GM19328 (cell line): ENCODE measurements around the gene PLCL2.
"Not testable (repeated sequence)": the region's sequence is repeated elsewhere in the genome, so short reads cannot be mapped to it uniquely, and the experiment has no call there.

ENCODE experiments used
- ATAC-seq: cut with Tn5 transposase; IDR thresholded peaks from one replicate; pipeline ENCODE4 v1.9.1; 2021; ENCODE audit warnings: mild to moderate bottlenecking, moderate library complexity; ENCODE audit not compliant: unreplicated experiment

The PLCL2 gene

GRCh38 chr3:17070161-17070959 lies 185.6 kb downstream of the PLCL2 start:
- no peak for ATAC-seq

GRCh38 chr3:17074559-17074958 lies 189.8 kb downstream of the PLCL2 start:
- no peak for ATAC-seq

- no peak for ATAC-seq
Observed at GRCh38 chr3:17075358-17075757, 190.6 kb downstream of the PLCL2 start.

DNA sequence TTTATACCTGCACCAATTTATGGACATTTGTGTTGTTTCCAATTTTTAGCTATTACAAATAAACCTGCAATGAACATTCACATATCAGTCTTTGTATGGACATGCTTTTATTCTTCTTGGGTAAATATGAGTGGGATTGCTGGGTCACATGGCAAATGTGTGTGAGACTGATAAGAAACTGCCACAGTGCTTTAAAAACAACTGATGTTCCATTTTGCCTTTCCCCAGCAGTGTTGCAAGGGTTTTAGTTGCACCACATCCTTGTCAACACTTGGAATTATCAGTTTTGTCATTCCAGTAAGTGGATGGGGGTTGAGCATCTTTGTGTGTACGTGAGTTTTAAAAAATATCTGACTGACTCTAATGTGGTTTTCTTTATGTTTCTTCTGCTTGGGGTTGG lies 191.2 kb downstream of the PLCL2 start:
- no peak for ATAC-seq

- no peak for ATAC-seq
Observed at GRCh38 chr3:17076940-17077605, 192.3 kb downstream of the PLCL2 start.

GRCh38 chr3:17077606-17078005 lies 192.9 kb downstream of the PLCL2 start:
- ATAC-seq: no peak

GRCh38 chr3:17078926-17079465 lies 194.2 kb downstream of the PLCL2 start:
- ATAC-seq: no peak

DNA sequence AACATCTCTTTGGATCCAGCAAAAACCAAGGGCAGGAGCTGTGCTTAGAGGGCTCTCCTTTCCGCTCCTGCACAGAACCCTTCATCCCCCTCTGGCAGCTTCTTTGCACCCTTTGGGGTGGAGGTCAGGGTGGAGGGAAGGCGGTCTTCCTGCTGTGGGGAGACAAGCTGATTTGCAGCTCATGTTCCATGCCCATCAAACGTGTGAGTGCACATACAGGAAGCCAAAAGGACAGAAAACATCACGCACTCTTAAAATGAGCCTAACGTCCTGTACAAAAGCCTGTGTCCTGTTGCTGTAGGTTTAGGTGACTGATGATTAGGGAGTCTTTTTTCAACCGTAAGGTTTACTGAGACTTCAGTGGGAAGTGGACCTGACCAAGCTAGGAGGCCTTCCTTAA lies 195.2 kb downstream of the PLCL2 start:
- ATAC-seq: no peak

GRCh38 chr3:17081520-17081919 lies 196.8 kb downstream of the PLCL2 start:
- no peak for ATAC-seq

GRCh38 chr3:17087509-17087908 lies 202.8 kb downstream of the PLCL2 start:
- ATAC-seq: no peak

DNA sequence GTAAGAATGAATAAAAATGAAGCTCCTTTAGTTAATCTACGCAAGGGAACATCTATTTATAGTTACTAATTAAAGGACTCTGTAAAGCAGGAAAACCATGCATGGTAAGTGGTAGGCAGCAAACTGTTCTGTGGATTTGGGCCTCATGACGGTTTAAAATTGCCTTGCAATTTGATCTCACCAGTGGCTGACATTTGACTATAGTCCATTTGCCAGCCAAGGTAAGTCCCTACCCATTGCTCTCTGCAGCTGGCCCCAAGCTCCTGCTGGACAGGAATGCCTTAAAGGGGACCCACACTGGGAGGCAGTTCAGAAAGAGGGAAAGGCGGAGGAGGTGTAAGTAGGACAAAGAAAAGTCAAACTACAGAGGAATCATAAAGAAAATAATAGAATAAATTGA lies 203.3 kb downstream of the PLCL2 start:
- ATAC-seq: no peak

- no peak for ATAC-seq
Observed at GRCh38 chr3:17088602-17089313, 204.0 kb downstream of the PLCL2 start.

DNA sequence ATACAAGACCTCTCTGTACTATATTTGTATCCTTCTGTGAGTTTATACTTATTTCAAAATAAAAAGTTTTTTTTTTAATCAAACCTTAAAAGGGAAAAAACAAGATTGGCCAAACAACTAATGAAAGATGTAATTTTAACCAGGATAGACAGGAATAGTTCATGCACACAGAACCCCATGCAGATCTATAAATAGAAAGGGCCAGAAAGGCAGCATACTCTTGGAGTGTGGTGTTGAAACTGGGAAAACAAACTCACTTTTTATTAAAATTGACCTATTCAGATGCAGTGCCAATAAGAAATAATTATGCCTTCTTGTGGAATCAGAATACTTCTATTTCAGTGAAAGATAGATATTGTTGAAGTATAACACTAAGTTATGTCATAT lies 204.6 kb downstream of the PLCL2 start:
- no peak for ATAC-seq

DNA sequence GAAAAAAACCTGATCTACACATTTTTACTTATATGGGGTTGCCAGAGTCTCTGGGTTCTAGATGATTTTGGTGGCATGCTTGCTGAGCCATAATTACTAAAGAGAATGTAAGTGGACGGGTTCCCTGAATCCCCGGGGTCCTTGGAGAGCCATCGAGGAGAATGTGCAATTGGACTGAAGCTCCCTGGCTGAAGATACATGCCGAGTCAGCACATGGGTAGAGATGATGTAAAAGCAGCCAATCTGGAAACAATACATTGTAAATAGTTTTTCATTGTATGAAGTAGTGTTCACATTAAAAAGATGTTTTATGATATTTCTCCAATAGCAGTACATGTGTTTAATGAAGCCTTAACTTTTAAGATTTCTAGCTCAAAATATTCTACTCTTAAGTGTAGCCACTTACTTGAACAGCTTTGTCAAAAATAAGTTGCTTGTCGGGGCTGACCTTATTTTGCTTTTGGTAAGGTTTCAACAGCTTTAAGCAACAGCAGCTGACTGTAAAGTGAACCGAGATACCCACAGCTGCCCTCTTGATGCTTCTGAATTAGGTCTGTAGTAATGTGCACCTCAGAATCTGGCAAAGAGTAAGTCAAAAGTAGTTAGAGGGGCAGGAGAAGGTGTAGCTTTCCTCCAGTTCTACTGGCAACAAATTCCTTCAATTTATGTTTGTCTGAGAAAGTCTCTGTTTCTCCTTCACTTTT lies 205.7 kb downstream of the PLCL2 start:
- ATAC-seq: no peak

DNA sequence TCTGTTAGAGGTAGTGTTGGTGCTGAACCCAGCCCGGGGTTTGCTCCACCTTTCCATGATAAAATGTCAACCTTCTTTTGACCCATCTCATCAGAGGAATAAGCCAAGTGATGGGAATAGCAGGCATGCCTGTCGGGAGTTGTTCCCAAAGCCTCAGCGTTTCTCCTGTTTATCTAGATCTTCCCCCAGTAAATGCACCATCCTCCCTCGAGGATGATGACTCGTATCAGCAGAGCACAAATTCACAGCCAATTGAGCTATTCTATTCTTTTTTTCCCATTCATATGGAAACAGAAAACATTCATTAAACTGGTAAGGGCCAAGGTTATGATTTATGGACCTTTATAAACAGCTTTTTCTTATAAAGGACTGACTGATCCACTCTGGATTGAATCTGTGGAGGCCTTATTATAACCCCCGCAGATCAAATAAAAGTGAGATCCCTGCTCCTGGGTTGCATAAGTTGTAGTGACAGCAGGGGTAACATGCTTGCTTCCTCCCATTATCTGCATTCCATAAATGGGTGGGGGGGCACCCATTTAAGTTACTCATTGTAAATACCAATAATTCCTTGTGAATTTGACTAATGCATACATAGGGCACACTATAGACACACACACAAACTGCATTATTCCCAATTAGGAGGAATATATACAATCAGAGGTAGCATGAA lies 207.3 kb downstream of the PLCL2 start:
- no peak for ATAC-seq

- no peak for ATAC-seq
Observed at GRCh38 chr3:17092583-17092933, 207.8 kb downstream of the PLCL2 start.

DNA sequence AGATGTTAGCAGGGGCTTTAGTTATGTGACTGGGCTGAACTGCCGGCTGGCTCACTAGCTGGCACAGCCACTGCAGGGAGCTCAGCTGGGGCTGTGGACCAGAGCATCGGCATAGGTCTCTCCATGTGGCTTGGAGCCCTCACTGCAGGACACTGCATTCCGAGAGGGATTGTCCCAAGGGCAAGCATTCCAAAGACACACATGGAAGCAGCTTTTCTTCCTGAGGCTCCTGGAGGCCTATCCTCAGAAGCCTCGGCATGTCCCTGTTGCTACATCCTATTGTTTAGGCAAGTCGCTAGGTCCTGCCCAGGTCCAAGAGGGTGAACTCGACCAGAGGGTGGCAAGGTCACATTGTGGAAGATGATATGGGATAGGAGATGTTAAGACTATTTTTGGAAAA lies 209.8 kb downstream of the PLCL2 start:
- no peak for ATAC-seq

- no peak for ATAC-seq
Observed at GRCh38 chr3:17103579-17103978, 218.8 kb downstream of the PLCL2 start.

- ATAC-seq: not testable (repeated sequence)
Observed at GRCh38 chr3:17106801-17107200, 222.0 kb downstream of the PLCL2 start.

DNA sequence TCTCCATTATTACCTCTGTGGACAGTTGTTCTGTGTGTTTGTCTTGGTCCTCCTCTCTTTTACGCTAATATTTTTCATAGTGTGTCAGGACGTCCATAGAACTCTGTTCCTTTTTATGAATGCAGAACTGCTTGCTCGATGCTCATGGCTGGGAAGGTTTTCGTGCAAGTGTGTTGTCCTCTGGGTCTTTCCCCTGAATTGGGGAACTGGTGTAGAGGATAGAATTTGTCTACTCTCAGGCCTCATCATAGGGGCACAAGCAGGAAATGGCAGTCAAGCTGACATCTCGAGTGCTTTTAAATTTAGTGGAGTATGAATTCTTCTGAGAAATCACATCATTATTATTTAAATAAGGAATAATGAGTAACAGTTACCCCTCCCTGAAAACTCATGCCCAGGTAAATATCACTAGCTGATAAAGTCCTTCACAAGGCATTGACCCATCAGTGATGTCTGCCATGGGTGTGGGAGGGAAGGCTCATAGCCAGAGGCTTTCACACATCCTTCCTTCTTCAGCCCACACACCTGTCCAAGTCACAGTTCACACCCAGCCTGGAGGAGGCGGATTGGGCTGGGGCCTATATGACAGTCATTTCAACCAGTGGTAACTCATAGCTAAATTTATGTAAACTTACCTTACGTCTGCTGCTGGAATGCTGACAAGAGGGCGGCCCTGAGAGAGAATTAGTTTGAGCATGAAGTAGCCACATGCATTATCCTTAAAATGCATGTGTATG lies 226.1 kb downstream of the PLCL2 start:
- ATAC-seq: no peak
